KMS-11 (cell line): ENCODE results near the gene SCAMP1.
"Not testable (repeated sequence)": the region's sequence is repeated elsewhere in the genome, so short reads cannot be mapped to it uniquely, and the experiment has no call there.

Source experiments
- H2AFZ ChIP-seq: fragments of 200-600 bp; sonication (generic); 2 replicates; pipeline ENCODE4 v1.6.1; 2016; ENCODE audit warnings: antibody characterized with exemption, mixed run types, low read depth
- H3K27ac ChIP-seq: fragments of 200-600 bp; sonication (generic); 2 replicates; pipeline ENCODE4 v1.6.1; 2016; ENCODE audit warnings: mild to moderate bottlenecking, mixed run types
- H3K27me3 ChIP-seq: fragments of 200-600 bp; sonication (generic); 2 replicates; pipeline ENCODE4 v1.6.1; 2017; ENCODE audit warnings: mild to moderate bottlenecking, low read depth, mixed run types, moderate library complexity; ENCODE audit not compliant: insufficient read depth
- H3K36me3 ChIP-seq: fragments of 200-600 bp; sonication (generic); 2 replicates; pipeline ENCODE4 v1.6.1; 2017; ENCODE audit warnings: mild to moderate bottlenecking, mixed run types; ENCODE audit not compliant: insufficient read depth
- H3K4me1 ChIP-seq: fragments of 200-600 bp; sonication (generic); 2 replicates; pipeline ENCODE4 v1.6.1; 2016; ENCODE audit warnings: mild to moderate bottlenecking, low read depth, mixed run types; ENCODE audit not compliant: poor library complexity, severe bottlenecking
- H3K4me2 ChIP-seq: fragments of 200-600 bp; sonication (generic); 2 replicates; pipeline ENCODE4 v1.7.0; 2016; ENCODE audit warnings: mild to moderate bottlenecking, mixed run types
- H3K4me3 ChIP-seq: fragments of 200-600 bp; sonication (generic); IDR thresholded peaks from 2 replicates; pipeline ENCODE4 v1.6.1; 2017; ENCODE audit warnings: low read depth, low read length, mixed read lengths; ENCODE audit not compliant: insufficient read depth
- H3K79me2 ChIP-seq: fragments of 200-600 bp; sonication (generic); 2 replicates; pipeline ENCODE4 v1.6.1; 2016; ENCODE audit warnings: low read depth, mixed run types; ENCODE audit not compliant: insufficient read depth
- H3K9ac ChIP-seq: fragments of 200-600 bp; sonication (generic); 2 replicates; pipeline ENCODE4 v1.6.1; 2016; ENCODE audit warnings: mild to moderate bottlenecking, mixed run types
- H4K20me1 ChIP-seq: fragments of 200-600 bp; sonication (generic); 2 replicates; pipeline ENCODE4 v1.6.1; 2016; ENCODE audit warnings: mild to moderate bottlenecking, mixed run types; ENCODE audit not compliant: insufficient read depth
- TF ChIP-seq, protein P1 (sequence below): fragments of 200-600 bp; sonication (generic); conservative IDR thresholded peaks from 2 replicates; pipeline ENCODE4 v1.6.1; 2017; ENCODE audit warnings: low read depth, mild to moderate bottlenecking, antibody characterized with exemption, low read length, moderate library complexity, mixed read lengths

SCAMP1 gene

DNA sequence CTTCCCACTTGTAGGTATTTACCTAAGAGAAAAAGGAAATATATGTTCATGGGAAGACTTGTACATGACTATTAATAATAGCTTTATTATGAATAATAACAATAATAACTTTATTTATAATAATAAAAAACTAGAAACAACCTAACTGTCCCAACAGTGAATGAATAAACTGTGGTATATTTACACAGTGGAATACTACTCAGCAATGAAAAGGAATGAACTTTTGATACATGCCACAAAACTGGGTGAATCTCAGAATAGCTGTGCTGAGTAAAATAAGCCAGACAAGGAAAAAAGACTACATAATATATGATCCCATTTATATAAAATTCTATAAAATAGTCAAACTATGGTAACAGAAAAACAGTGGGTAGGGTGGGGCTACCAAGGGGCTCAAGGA, 88.7 kb downstream of the SCAMP1 start:
- Histone ChIP-seq H3K4me3 (no peak overlapping the region), H3K27ac (no peak overlapping the region), H3K79me2 (no peaks in the 10 kb centered on the region), H2AFZ (no peak overlapping the region), H3K27me3 (no peaks in the 10 kb centered on the region), H3K4me2 (no peak overlapping the region), H3K4me1 (no peaks in the 10 kb centered on the region), H3K9ac (no peak overlapping the region), H3K36me3 (no peaks in the 10 kb centered on the region), H4K20me1 (no peaks in the 10 kb centered on the region)
- TF ChIP-seq, protein P1, sequence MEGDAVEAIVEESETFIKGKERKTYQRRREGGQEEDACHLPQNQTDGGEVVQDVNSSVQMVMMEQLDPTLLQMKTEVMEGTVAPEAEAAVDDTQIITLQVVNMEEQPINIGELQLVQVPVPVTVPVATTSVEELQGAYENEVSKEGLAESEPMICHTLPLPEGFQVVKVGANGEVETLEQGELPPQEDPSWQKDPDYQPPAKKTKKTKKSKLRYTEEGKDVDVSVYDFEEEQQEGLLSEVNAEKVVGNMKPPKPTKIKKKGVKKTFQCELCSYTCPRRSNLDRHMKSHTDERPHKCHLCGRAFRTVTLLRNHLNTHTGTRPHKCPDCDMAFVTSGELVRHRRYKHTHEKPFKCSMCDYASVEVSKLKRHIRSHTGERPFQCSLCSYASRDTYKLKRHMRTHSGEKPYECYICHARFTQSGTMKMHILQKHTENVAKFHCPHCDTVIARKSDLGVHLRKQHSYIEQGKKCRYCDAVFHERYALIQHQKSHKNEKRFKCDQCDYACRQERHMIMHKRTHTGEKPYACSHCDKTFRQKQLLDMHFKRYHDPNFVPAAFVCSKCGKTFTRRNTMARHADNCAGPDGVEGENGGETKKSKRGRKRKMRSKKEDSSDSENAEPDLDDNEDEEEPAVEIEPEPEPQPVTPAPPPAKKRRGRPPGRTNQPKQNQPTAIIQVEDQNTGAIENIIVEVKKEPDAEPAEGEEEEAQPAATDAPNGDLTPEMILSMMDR = no peak

DNA sequence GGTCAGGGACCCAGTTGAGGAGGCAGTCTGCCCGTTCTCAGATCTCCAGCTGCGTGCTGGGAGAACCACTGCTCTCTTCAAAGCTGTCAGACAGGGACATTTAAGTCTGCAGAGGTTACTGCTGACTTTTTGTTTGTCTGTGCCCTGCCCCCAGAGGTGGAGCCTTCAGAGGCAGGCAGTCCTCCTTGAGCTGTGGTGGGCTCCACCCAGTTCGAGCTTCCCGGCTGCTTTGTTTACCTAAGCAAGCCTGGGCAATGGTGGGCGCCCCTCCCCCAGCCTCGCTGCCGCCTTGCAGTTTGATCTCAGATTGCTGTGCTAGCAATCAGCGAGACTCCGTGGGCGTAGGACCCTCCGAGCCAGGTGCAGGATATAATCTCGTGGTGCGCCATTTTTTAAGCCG, 97.1 kb downstream of the SCAMP1 start:
- H4K20me1 ChIP-seq, H3K4me2 ChIP-seq, H3K27ac ChIP-seq, H3K4me1 ChIP-seq, H2AFZ ChIP-seq, H3K79me2 ChIP-seq, H3K4me3 ChIP-seq, H3K9ac ChIP-seq, H3K27me3 ChIP-seq, H3K36me3 ChIP-seq: not testable (repeated sequence)

DNA sequence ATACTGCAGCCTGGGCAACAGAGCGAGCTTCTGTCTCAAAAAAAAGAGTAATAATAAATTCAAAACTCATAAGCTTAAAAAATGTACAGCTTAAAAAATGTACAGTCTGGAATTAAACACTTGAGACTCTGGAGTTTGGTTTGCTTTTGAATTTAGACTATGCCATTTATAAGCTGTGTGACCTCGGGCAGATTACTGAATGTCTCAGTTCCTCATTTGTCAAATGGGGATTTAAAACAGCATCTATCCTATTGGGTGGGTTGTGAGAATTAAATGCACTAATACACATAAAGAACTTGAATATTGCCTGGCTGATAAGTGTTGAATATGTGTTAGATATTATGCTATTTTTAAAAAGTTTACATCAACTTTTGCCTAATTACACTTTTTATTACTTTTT, 98.4 kb downstream of the SCAMP1 start:
- H3K79me2 ChIP-seq = no peaks in the 10 kb centered on the region
- H3K27ac ChIP-seq = no peak overlapping the region
- no peaks in the 10 kb centered on the region for H3K27me3 ChIP-seq
- no peaks in the 10 kb centered on the region for H3K36me3 ChIP-seq
- TF ChIP-seq, protein P1 = no peak
- H2AFZ ChIP-seq = no peak overlapping the region
- H3K4me1 ChIP-seq = no peaks in the 10 kb centered on the region
- no peak overlapping the region for H3K4me3 ChIP-seq
- H3K4me2 ChIP-seq = no peak overlapping the region
- H4K20me1 ChIP-seq = no peaks in the 10 kb centered on the region
- no peak overlapping the region for H3K9ac ChIP-seq

DNA sequence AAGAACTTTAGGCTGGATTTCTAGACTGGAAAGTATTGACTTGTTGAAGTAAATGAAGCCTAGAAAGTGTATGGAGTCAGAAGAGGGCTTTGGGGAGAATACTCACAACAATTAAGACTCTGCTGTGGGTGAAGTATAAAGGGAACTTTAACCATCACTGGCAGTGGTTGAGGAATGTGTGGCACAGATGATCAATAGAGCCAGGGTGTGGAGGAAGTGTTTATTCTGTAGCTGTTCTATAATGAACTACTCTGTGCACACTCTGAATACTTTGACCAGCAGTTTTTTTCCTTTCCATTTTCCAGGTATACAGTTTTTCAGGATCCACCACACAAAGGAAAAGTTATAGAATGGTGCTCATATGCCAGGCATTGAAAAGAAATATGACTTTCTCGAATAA, 106.7 kb downstream of the SCAMP1 start:
- Histone ChIP-seq H4K20me1 (no peaks in the 10 kb centered on the region), H2AFZ (no peak overlapping the region), H3K9ac (no peak overlapping the region), H3K36me3 (no peaks in the 10 kb centered on the region), H3K27me3 (no peaks in the 10 kb centered on the region), H3K4me1 (no peaks in the 10 kb centered on the region), H3K4me3 (no peak overlapping the region), H3K4me2 (no peak overlapping the region), H3K79me2 (no peaks in the 10 kb centered on the region), H3K27ac (no peak overlapping the region)
- TF ChIP-seq, protein P1 = no peak

DNA sequence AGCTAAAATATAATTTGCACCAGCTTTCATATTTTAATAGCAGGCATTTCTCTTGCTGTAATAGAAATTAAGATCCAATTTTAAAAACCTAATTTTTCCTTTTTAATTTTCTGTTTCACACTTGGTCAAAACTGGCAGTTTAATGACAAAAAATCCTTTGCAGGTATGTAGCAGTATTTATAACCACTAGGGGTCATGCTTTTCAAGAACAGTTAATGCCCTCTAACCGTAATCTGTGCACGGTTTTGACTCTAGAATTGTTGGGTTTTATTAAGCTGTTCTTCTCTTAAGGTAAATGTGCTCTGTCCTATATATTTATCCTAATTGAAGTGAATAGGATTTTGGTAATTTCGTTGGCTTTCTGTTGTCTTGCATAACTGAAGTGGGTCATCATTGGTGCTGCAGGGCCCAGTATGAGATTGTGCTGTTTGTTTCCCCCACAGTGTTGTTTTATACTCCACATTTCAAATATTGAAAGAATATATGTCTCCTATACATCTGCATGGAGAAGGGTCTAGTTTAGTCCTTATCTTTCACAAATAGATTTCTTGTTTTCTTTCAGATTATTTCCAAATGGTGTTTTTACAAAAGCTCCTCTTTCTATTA, 107.4 kb downstream of the SCAMP1 start:
- no peak overlapping the region for H3K27ac ChIP-seq
- no peaks in the 10 kb centered on the region for H4K20me1 ChIP-seq
- H3K79me2 ChIP-seq = no peaks in the 10 kb centered on the region
- H3K9ac ChIP-seq = no peak overlapping the region
- no peak overlapping the region for H3K4me3 ChIP-seq
- no peaks in the 10 kb centered on the region for H3K4me1 ChIP-seq
- H2AFZ ChIP-seq = no peak overlapping the region
- no peaks in the 10 kb centered on the region for H3K36me3 ChIP-seq
- H3K4me2 ChIP-seq = no peak overlapping the region
- no peaks in the 10 kb centered on the region for H3K27me3 ChIP-seq
- TF ChIP-seq, protein P1 = peak; percentile 89
